HG03060 (cell line): ENCODE measurements around the gene CMSS1.

Experiments
- ATAC-seq: cut with Tn5 transposase; IDR thresholded peaks from one replicate; pipeline ENCODE4 v1.9.1; 2021; ENCODE audit warnings: low read depth, moderate number of reproducible peaks; ENCODE audit not compliant: unreplicated experiment

CMSS1 gene

DNA sequence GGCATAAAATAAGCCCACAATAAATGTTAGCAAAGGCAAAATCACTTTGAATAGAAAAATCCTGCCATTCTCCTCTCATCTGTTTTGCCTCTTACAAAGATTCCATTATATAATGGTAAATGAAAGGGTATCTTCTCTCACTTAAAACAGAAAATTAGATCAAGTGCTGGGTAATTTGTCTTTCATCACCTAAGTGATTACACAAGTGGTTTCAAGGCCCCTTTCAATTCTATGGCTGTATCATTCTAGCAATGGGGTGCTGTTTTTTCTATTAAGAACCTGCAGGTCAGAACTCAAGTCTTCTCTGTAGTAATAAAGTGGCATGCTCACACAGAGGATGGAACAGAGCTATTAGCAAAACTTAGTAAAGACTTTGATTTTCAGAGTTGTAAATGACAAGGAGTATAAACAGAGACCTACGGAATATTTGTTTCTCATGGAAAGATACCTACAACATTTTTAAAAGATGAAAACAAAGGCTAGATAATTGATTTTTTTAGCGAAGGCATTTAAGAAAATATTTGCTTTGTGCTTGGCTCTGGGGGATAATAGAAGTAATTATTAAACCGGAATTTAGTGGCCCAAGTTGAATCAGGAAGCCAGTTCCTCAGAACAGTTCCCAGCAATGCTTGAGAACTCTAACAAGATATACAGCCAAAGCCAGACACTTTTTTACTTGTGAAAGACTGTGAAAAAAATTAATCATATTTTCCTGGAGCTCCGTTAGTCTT lies 137.4 kb downstream of the CMSS1 start:
- ATAC-seq: no peak

- ATAC-seq: no peak
Observed at GRCh38 chr3:99955773-99956562, 138.3 kb downstream of the CMSS1 start.

- no peak for ATAC-seq
Observed at GRCh38 chr3:99957151-99957796, 139.6 kb downstream of the CMSS1 start.

GRCh38 chr3:99958222-99958912 lies 140.7 kb downstream of the CMSS1 start:
- no peak for ATAC-seq

DNA sequence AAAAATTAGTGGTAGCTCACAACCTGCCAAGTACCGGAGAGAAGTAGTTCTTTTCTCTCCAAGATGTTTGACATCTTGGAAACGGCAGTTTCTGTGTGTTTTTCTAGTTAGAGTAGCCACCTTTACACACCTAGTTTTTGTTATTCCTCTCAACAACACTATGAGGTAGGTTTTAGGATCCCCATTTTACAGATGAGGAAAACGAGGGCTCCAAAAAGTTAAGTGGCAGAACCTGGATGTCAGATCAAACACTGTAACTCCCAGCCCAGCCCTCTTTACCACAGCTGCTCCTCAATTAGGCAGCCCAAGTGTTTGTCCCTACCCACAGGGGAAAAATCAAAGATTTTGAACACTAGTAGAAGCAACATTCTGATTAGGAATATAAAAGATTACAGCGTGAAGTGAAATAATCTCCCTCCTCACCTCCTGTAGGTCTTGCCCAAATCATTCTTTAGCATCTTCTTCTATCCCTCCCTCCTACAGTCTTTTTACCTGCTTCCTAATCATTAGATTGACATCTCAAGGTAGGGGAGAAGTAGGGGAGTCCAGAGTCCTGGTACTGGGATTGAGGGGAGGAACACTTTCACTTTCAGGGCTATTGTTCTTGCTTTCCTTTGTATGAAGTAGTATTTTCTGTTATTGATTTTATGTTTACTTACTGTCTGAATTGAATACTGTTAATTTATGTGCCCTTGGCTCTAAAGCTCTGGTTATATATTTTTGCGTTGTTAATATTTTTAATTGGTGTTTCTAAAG lies 142.6 kb downstream of the CMSS1 start:
- no peak for ATAC-seq

GRCh38 chr3:99960941-99961340 lies 143.3 kb downstream of the CMSS1 start:
- no peak for ATAC-seq

- no peak for ATAC-seq
Observed at GRCh38 chr3:99961756-99962515, 144.3 kb downstream of the CMSS1 start.

- ATAC-seq: no peak
Observed at GRCh38 chr3:99962703-99963102, 145.0 kb downstream of the CMSS1 start.

DNA sequence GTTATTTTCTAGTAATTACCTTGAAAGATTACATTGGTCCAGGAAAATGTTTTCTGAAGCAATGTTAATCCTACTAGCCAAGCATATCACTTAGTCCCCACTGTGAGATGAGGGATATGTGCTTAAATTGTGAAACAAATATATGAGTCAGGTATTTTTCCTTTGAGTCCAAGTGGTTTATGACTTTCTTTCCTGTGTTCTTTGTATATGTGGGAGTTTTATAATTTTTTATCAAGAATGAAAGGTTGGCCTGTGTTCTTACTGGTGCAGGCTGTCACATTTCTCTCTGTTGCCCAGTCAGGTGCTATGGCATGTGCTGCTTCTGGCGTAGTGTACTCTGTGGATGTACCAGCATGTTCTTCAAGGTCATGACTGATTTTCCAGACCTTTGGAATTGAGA lies 147.4 kb downstream of the CMSS1 start:
- no peak for ATAC-seq

DNA sequence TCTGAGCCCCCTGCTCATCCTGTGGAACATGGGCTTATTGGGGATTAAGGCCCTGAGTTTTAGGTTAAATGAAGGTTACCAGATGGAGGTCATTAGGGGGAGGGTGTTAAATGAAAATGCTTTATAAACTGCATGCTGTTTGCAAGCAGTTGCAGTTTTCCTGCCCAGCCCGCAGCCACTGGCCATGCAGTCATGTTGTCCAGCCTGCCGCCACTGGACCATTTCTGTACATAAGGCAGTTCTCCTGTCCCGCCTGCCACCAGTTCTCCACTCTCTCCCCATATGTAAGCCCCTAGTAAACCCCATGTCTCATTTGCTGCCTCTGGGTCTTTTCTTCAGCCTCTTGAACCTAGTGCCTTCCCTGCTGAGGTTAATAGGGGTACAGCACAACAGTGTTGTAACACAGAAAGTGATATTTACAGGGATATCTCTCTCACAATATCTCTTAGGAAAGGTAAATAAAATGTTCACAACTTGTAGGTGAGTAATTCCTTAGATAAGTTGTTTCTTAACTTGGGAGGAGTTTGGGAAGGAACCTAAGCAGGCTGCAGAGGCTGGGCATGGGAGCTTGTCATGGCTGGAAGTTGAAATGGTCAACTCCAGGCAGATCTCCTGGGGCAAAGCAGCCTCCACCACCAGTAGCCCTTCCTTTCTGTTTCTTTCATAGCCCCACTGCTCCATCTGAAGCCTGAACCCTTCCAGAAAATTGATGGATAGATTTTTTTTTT lies 148.2 kb downstream of the CMSS1 start:
- ATAC-seq: no peak

DNA sequence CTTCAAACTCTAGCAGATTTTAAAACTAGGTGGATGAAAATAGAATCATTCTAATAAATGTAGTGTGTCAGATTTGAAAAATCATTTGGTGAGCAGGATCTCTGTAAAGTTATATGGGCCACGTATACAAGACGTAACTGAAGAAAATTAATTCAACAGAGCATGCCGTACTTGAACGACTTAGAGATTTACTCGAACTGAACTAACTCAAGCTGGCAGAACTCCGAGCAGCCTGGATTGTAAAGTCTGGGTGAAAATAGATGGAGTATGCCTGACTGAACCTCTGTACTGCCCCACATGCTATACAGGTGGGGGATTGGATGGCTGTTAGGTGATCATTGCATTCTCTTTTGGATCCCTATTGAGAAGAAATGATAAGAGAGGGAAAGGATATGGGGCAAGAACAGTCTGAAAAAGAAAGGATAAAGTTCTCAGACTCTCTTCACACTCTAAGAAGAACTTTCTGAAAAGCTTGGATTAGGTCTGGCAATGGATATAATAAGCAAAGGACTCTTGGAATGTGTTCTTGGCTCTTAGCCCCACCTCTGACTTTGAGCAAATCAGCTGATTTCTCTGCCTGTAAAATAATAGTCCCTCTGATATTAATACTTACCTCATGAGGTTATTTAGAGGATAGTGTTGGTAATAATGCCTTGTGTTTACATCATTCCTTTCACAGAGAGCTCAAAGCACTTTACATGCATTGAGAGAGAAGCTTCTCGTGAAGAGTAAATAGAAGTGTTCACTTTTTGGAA lies 149.2 kb downstream of the CMSS1 start:
- ATAC-seq: no peak

GRCh38 chr3:99967796-99968195 lies 150.1 kb downstream of the CMSS1 start:
- ATAC-seq: no peak

GRCh38 chr3:99969136-99969535 lies 151.5 kb downstream of the CMSS1 start:
- ATAC-seq: no peak

GRCh38 chr3:99970198-99970597 lies 152.5 kb downstream of the CMSS1 start:
- ATAC-seq: no peak

GRCh38 chr3:99971761-99972160 lies 154.1 kb downstream of the CMSS1 start:
- ATAC-seq: no peak

GRCh38 chr3:99972380-99973104 lies 154.9 kb downstream of the CMSS1 start:
- ATAC-seq: no peak

GRCh38 chr3:99974989-99975388 lies 157.3 kb downstream of the CMSS1 start:
- ATAC-seq: no peak
